HepG2 (cell line): ENCODE data around the gene STAM. TPM values are rescaled to one million over a fixed set of nuclear protein-coding genes. Genes with fewer than 3 reads are reported as not detected.

Experiments used
- ATAC-seq: fragments of 200-7000 bp; cut with Tn5 transposase; 3 replicates; pipeline ENCODE4 v1.9.1; 2020; ENCODE audit warnings: mild to moderate bottlenecking, moderate library complexity
- BruUV-seq: library from RNA; stranded (reverse); fragments of 400-500 nt; replicated peaks from 2 replicates; lab custom pipeline; 2021; lab: Mats Ljungman, UMichigan
- CTCF ChIA-PET: fragments of 300-600 bp; formaldehyde crosslinking; extraction: SDS; loops from one replicate; lab custom pipeline; 2021; ENCODE audit warnings: low total read pairs, inconsistent platforms, low intra/inter-chr PET ratio; lab: Yijun Ruan, JAX
- POLR2A ChIA-PET: fragments of 350-600 bp; sonication (Branson Sonifier 250); formaldehyde crosslinking; loops from one replicate; lab custom pipeline; 2020; ENCODE audit warnings: antibody characterized with exemption, inconsistent platforms; lab: Yijun Ruan, JAX
- DNase-seq: peaks from one replicate; pipeline ENCODE4 v3.0.0-alpha.2; 2015; ENCODE audit warnings: low spot score
- FAIRE-seq: peaks from 3 replicates; lab custom pipeline; 2011; peaks lifted over from hg19 to GRCh38; lab: Jason Lieb, UNC
- H2AFZ ChIP-seq: one replicate; pipeline ENCODE4 v1.6.1; 2011; ENCODE audit warnings: low read length, inconsistent platforms
- H3K27ac ChIP-seq: fragments of 300-600 bp; 3 replicates; pipeline ENCODE4 v1.8.0; 2011; ENCODE audit warnings: mixed run types, mild to moderate bottlenecking, mixed read lengths, low read length, inconsistent platforms; ENCODE audit not compliant: insufficient read depth; ENCODE audit errors: extremely low read length
- H3K27me3 ChIP-seq, 2 experiments: fragments of 200-600 bp in 1 of 2; 2 replicates in 1 of 2; 3 replicates in 1 of 2; pipeline versions ENCODE4 v1.6.0 to v1.8.0; 2011; ENCODE audit warnings: low read length in 2 of 2, mild to moderate bottlenecking in 2 of 2, moderate library complexity in 2 of 2, inconsistent platforms in 1 of 2; ENCODE audit not compliant: insufficient read depth in 2 of 2, control insufficient read depth in 1 of 2
- H3K36me3 ChIP-seq, 2 experiments: fragments of 200-600 bp in 1 of 2; replicated peaks in 1 of 2; 2 replicates in 1 of 2; 3 replicates in 1 of 2; pipeline versions ENCODE4 v1.5.1 to v1.8.0; 2011; ENCODE audit warnings: low read length in 2 of 2, inconsistent platforms in 1 of 2; ENCODE audit not compliant: insufficient read depth in 2 of 2, control insufficient read depth in 1 of 2
- H3K4me1 ChIP-seq: 2 replicates; pipeline ENCODE4 v1.5.1; 2012; ENCODE audit warnings: low read length, inconsistent platforms; ENCODE audit not compliant: insufficient read depth
- H3K4me2 ChIP-seq: 2 replicates; pipeline ENCODE4 v1.6.0; 2011; ENCODE audit warnings: low read depth, low read length, inconsistent platforms
- H3K4me3 ChIP-seq, 3 experiments: fragments of 200-600 bp in 1 of 3; sonication (generic), shearing (Covaris generic) in 1 of 3; replicated peaks in 1 of 3; 2 replicates each; pipeline ENCODE4 v1.5.1; 2011 to 2016; ENCODE audit warnings: low read length in 3 of 3, inconsistent platforms in 2 of 3, low read depth in 2 of 3, mild to moderate bottlenecking in 2 of 3, control low read depth in 1 of 3, mixed read lengths in 1 of 3; ENCODE audit not compliant: insufficient read depth in 1 of 3
- H3K79me2 ChIP-seq: one replicate; pipeline ENCODE4 v1.6.1; 2011; ENCODE audit warnings: low read length, inconsistent platforms; ENCODE audit not compliant: insufficient read depth
- H3K9ac ChIP-seq: 2 replicates; pipeline ENCODE4 v1.6.0; 2011; ENCODE audit warnings: mild to moderate bottlenecking, low read depth, low read length, inconsistent platforms; ENCODE audit not compliant: insufficient read depth
- H3K9me3 ChIP-seq: 2 replicates; pipeline ENCODE4 v1.5.1; 2012; ENCODE audit warnings: mild to moderate bottlenecking, low read length
- H4K20me1 ChIP-seq: 2 replicates; pipeline ENCODE4 v1.6.0; 2011; ENCODE audit warnings: inconsistent platforms, mild to moderate bottlenecking, low read length, moderate library complexity; ENCODE audit not compliant: insufficient read depth
- MEIS2 ChIP-seq: sonication (generic); formaldehyde crosslinking; IDR thresholded peaks from 2 replicates; pipeline ENCODE4 v1.9.0; 2021; ENCODE audit warnings: mild to moderate bottlenecking, missing genetic modification reagents
- ZBTB3 ChIP-seq: sonication (generic); formaldehyde crosslinking; IDR thresholded peaks from 2 replicates; pipeline ENCODE4 v1.4.0; 2020; ENCODE audit warnings: low read depth, mild to moderate bottlenecking, moderate library complexity, missing genetic modification reagents, borderline replicate concordance
- ZNF646 ChIP-seq: sonication (generic); formaldehyde crosslinking; IDR thresholded peaks from 2 replicates; pipeline ENCODE4 v1.9.0; 2021; ENCODE audit warnings: mild to moderate bottlenecking, missing genetic modification reagents
- WGBS: methylation state at CpG from one replicate; pipeline ENCODE4 v1.1.6; 2017; ENCODE audit warnings: low lambda C conversion rate; 5-methylcytosine and 5-hydroxymethylcytosine counted together
- in situ Hi-C: cut with HindIII; loops from 2 replicates; pipeline ENCODE4 v1.10.0; 2017; ENCODE audit warnings: low pct_unique_long_range_greater_than_20kb; ENCODE audit not compliant: extremely low pct_ligation_motif_present
- intact Hi-C: fragments of 100-400 bp; cut with micrococcal nuclease; formaldehyde crosslinking; loops from one replicate; pipeline ENCODE4 v1.10.0; 2022; ENCODE audit not compliant: unreplicated experiment
- polyA plus RNA-seq, 8 experiments: library from polyadenylated mRNA; depleted of rRNA in 3 of 8; stranded (reverse) in 7 of 8; unstranded in 1 of 8; fragments of >200 nt; fragmentation: Illumina TruSeq in 4 of 8; extraction: Trizol in 4 of 8; gene quantifications; 2 replicates each; pipeline versions ENCODE4 v1.2.1 to v1.2.3, GENCODE V29; 2011 to 2016; ENCODE audit warnings: low read depth in 4 of 8, missing spikeins in 1 of 8, mixed read lengths in 1 of 8; ENCODE audit not compliant: insufficient read depth in 1 of 8
- total RNA-seq, 5 experiments: library from RNA; depleted of rRNA; stranded (reverse); fragments of >200 nt; fragmentation: Illumina TruSeq; extraction: Trizol; gene quantifications; 2 replicates each; pipeline ENCODE4 v1.2.3, GENCODE V29; 2016; ENCODE audit warnings: low read depth in 1 of 5
- TF ChIP-seq, protein P1 (sequence below): sonication (generic); formaldehyde crosslinking; IDR thresholded peaks from 2 replicates; pipeline ENCODE4 v1.5.0; 2020; ENCODE audit warnings: missing genetic modification reagents

STAM gene
- total and polyA plus RNA-seq, 2 of the 13 experiments (the other 11 are each of a cell fraction or from before 2014, with no cell fraction given): 19.5 to 25.1 TPM

- no TSS peak for BruUV-seq
These were observed 41.4 kb downstream of the STAM start for GRCh38 chr10:17685233-17685840.

More at GRCh38 chr10:17685233-17685840, 41.4 kb downstream of the STAM start:
- Histone ChIP-seq H3K4me1 (peaks cover 13% of the 10 kb centered on the region; the same call in 1 of the 2 replicates), H2AFZ (no peak overlapping the region), H3K36me3 (peaks cover 1 to 23% of the 10 kb centered on the region in 2 experiments; a peak in 2 of 5 replicates), H4K20me1 (no peaks in the 10 kb centered on the region), H3K79me2 (peaks cover 54% of the 10 kb centered on the region), H3K4me3 (no peak overlapping the region), H3K27ac (no peak overlapping the region), H3K9ac (no peak overlapping the region), H3K27me3 (no peaks in the 10 kb centered on the region), H3K9me3 (no peaks in the 10 kb centered on the region), H3K4me2 (no peak overlapping the region)
- ATAC-seq: no peak
- POLR2A ChIA-PET: no interaction called here
- DNase-seq: no peak
- FAIRE-seq: no peak
- intact Hi-C loops (no loop called here), in situ Hi-C loops (no loop called here)
- CTCF ChIA-PET: no interaction called here
- TF ChIP-seq ZBTB3 (CRISPR knock-in tag) (no peak), MEIS2 (CRISPR knock-in tag) (no peak), ZNF646 (CRISPR knock-in tag) (no peak)
- TF ChIP-seq, protein P1, sequence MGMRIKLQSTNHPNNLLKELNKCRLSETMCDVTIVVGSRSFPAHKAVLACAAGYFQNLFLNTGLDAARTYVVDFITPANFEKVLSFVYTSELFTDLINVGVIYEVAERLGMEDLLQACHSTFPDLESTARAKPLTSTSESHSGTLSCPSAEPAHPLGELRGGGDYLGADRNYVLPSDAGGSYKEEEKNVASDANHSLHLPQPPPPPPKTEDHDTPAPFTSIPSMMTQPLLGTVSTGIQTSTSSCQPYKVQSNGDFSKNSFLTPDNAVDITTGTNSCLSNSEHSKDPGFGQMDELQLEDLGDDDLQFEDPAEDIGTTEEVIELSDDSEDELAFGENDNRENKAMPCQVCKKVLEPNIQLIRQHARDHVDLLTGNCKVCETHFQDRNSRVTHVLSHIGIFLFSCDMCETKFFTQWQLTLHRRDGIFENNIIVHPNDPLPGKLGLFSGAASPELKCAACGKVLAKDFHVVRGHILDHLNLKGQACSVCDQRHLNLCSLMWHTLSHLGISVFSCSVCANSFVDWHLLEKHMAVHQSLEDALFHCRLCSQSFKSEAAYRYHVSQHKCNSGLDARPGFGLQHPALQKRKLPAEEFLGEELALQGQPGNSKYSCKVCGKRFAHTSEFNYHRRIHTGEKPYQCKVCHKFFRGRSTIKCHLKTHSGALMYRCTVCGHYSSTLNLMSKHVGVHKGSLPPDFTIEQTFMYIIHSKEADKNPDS (CRISPR knock-in tag): no peak
- WGBS: 92% methylated on average over 3 of the region's 3 CpGs
